HepG2 (cell line): Measurements from ENCODE around the gene RASSF7. TPM values are rescaled to one million over a fixed set of nuclear protein-coding genes. Genes with fewer than 3 reads are reported as not detected.
A peak's percentile ranks its signal among the peaks of the same experiment; 100 is the strongest.

ENCODE experiments used
- ARNTL ChIP-seq: sonication (generic); formaldehyde crosslinking; IDR thresholded peaks from 2 replicates; pipeline ENCODE4 v1.4.0; 2020; ENCODE audit warnings: mild to moderate bottlenecking, missing genetic modification reagents
- BRD4 ChIP-seq: sonication (generic); formaldehyde crosslinking; IDR thresholded peaks from 2 replicates; pipeline ENCODE4 v1.4.0; 2020; ENCODE audit warnings: missing genetic modification reagents
- CREB3 ChIP-seq: sonication (generic); formaldehyde crosslinking; IDR thresholded peaks from 2 replicates; pipeline ENCODE4 v1.5.0; 2020; ENCODE audit warnings: missing genetic modification reagents
- DRAP1 ChIP-seq: IDR thresholded peaks from 2 replicates; pipeline ENCODE4 v1.6.1; 2016; ENCODE audit warnings: missing genetic modification reagents, missing compliant biosample characterization
- ESRRA ChIP-seq: sonication (generic); formaldehyde crosslinking; IDR thresholded peaks from 2 replicates; pipeline ENCODE4 v1.5.1; 2020; ENCODE audit warnings: mild to moderate bottlenecking, low read depth, missing genetic modification reagents
- FOXK2 ChIP-seq: fragments of 450-650 bp; IDR thresholded peaks from 2 replicates; pipeline ENCODE4 v1.6.1; 2016
- HHEX ChIP-seq: IDR thresholded peaks from 2 replicates; pipeline ENCODE4 v1.6.1; 2016; ENCODE audit warnings: control low read depth
- KAT7 ChIP-seq: IDR thresholded peaks from 2 replicates; pipeline ENCODE4 v1.6.1; 2018; ENCODE audit warnings: borderline replicate concordance, missing compliant biosample characterization
- KDM1A ChIP-seq: IDR thresholded peaks from 2 replicates; pipeline ENCODE4 v1.6.1; 2016; ENCODE audit warnings: missing compliant biosample characterization
- KDM3A ChIP-seq: IDR thresholded peaks from 2 replicates; pipeline ENCODE4 v1.6.1; 2018; ENCODE audit warnings: low read depth, missing compliant biosample characterization
- NR3C1 ChIP-seq: sonication (generic); formaldehyde crosslinking; IDR thresholded peaks from 2 replicates; pipeline ENCODE4 v1.4.0; 2020; ENCODE audit warnings: missing genetic modification reagents
- ONECUT2 ChIP-seq: sonication (generic); formaldehyde crosslinking; IDR thresholded peaks from 2 replicates; pipeline ENCODE4 v1.4.0; 2020; ENCODE audit warnings: missing genetic modification reagents
- PHF21A ChIP-seq: sonication (generic); formaldehyde crosslinking; IDR thresholded peaks from 2 replicates; pipeline ENCODE4 v1.5.0; 2020; ENCODE audit warnings: mild to moderate bottlenecking, missing genetic modification reagents
- PPARG ChIP-seq: conservative IDR thresholded peaks from 2 replicates; pipeline ENCODE4 v1.6.1; 2016; ENCODE audit warnings: missing biosample characterization, missing genetic modification reagents
- ZBTB38 ChIP-seq: sonication (generic); formaldehyde crosslinking; IDR thresholded peaks from 2 replicates; pipeline ENCODE4 v1.5.1; 2020; ENCODE audit warnings: mild to moderate bottlenecking, missing genetic modification reagents
- ZFP36L1 ChIP-seq: sonication (generic); formaldehyde crosslinking; IDR thresholded peaks from 2 replicates; pipeline ENCODE4 v1.8.0; 2022; ENCODE audit warnings: mild to moderate bottlenecking, missing genetic modification reagents, moderate library complexity
- ZNF430 ChIP-seq: sonication (generic); formaldehyde crosslinking; IDR thresholded peaks from 2 replicates; pipeline ENCODE4 v1.9.0; 2021; ENCODE audit warnings: mild to moderate bottlenecking, missing genetic modification reagents
- ZNF572 ChIP-seq: sonication (generic); formaldehyde crosslinking; IDR thresholded peaks from 2 replicates; pipeline ENCODE4 v1.5.1; 2020; ENCODE audit warnings: mild to moderate bottlenecking, missing genetic modification reagents
- ZNF766 ChIP-seq: sonication (generic); formaldehyde crosslinking; IDR thresholded peaks from 2 replicates; pipeline ENCODE4 v1.5.0; 2020; ENCODE audit warnings: missing genetic modification reagents, borderline replicate concordance
- ZNF776 ChIP-seq: sonication (generic); formaldehyde crosslinking; IDR thresholded peaks from 2 replicates; pipeline ENCODE4 v1.4.0; 2020; ENCODE audit warnings: mild to moderate bottlenecking, missing genetic modification reagents
- polyA plus RNA-seq, 8 experiments: library from polyadenylated mRNA; depleted of rRNA in 3 of 8; stranded (reverse) in 7 of 8; unstranded in 1 of 8; fragments of >200 nt; fragmentation: Illumina TruSeq in 4 of 8; extraction: Trizol in 4 of 8; gene quantifications; 2 replicates each; pipeline versions ENCODE4 v1.2.1 to v1.2.3, GENCODE V29; 2011 to 2016; ENCODE audit warnings: low read depth in 4 of 8, missing spikeins in 1 of 8, mixed read lengths in 1 of 8; ENCODE audit not compliant: insufficient read depth in 1 of 8
- total RNA-seq, 5 experiments: library from RNA; depleted of rRNA; stranded (reverse); fragments of >200 nt; fragmentation: Illumina TruSeq; extraction: Trizol; gene quantifications; 2 replicates each; pipeline ENCODE4 v1.2.3, GENCODE V29; 2016; ENCODE audit warnings: low read depth in 1 of 5
- TF ChIP-seq, protein P1 (sequence below): sonication (generic); formaldehyde crosslinking; IDR thresholded peaks from 2 replicates; pipeline ENCODE4 v1.5.0; 2020; ENCODE audit warnings: mild to moderate bottlenecking, missing genetic modification reagents, borderline replicate concordance

RASSF7 gene
- total and polyA plus RNA-seq, 2 of the 13 experiments (the other 11 are each of a cell fraction or from before 2014, with no cell fraction given): 20.2 to 28.6 TPM

DNA sequence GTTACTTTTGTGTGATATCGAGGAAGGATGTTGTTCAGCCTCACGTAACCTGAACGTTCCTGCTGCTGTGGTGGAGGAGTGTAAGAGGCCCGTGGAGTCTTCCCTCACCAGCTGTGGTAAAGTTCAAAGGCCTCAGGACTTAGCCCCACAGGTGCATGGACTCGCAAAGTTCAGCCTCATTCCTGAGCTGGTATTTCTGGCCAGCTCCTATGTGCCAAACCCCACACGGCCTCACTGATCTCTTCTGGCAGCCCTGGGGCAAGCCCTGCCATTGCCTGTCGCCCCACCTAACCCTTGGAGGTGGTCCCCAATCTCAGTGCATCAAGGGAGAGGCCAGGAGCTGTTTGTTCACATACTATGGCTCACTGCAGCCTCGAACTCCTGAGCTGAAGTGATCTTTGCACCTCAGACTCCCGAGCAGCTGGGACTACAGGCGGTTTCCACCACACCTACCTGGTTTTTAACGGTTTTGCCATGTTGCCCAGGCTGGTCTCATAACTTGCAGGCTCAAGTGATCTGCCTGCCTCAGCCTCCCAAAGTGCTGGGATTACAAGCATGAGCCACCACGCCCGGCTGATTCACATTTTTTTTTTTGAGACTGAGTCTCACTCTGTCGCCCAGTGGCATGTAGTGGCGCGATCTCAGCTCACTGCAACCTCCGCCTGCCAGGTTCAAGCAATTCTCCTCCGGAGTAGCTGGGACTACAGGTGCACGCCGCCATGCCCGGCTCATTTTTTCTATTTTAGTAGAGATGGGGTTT lies 17.7 kb downstream of the RASSF7 start (continued):
- TF ChIP-seq CREB3 (CRISPR knock-in tag): no peak
- no peak for TF ChIP-seq ONECUT2 (CRISPR knock-in tag)
- no peak for TF ChIP-seq BRD4 (CRISPR knock-in tag)
- no peak for TF ChIP-seq ESRRA (CRISPR knock-in tag)
- TF ChIP-seq ZNF776 (CRISPR knock-in tag): no peak
- TF ChIP-seq PPARG (CRISPR knock-in tag): no peak
- no peak for TF ChIP-seq KDM3A (CRISPR knock-in tag)
- TF ChIP-seq, protein P1, sequence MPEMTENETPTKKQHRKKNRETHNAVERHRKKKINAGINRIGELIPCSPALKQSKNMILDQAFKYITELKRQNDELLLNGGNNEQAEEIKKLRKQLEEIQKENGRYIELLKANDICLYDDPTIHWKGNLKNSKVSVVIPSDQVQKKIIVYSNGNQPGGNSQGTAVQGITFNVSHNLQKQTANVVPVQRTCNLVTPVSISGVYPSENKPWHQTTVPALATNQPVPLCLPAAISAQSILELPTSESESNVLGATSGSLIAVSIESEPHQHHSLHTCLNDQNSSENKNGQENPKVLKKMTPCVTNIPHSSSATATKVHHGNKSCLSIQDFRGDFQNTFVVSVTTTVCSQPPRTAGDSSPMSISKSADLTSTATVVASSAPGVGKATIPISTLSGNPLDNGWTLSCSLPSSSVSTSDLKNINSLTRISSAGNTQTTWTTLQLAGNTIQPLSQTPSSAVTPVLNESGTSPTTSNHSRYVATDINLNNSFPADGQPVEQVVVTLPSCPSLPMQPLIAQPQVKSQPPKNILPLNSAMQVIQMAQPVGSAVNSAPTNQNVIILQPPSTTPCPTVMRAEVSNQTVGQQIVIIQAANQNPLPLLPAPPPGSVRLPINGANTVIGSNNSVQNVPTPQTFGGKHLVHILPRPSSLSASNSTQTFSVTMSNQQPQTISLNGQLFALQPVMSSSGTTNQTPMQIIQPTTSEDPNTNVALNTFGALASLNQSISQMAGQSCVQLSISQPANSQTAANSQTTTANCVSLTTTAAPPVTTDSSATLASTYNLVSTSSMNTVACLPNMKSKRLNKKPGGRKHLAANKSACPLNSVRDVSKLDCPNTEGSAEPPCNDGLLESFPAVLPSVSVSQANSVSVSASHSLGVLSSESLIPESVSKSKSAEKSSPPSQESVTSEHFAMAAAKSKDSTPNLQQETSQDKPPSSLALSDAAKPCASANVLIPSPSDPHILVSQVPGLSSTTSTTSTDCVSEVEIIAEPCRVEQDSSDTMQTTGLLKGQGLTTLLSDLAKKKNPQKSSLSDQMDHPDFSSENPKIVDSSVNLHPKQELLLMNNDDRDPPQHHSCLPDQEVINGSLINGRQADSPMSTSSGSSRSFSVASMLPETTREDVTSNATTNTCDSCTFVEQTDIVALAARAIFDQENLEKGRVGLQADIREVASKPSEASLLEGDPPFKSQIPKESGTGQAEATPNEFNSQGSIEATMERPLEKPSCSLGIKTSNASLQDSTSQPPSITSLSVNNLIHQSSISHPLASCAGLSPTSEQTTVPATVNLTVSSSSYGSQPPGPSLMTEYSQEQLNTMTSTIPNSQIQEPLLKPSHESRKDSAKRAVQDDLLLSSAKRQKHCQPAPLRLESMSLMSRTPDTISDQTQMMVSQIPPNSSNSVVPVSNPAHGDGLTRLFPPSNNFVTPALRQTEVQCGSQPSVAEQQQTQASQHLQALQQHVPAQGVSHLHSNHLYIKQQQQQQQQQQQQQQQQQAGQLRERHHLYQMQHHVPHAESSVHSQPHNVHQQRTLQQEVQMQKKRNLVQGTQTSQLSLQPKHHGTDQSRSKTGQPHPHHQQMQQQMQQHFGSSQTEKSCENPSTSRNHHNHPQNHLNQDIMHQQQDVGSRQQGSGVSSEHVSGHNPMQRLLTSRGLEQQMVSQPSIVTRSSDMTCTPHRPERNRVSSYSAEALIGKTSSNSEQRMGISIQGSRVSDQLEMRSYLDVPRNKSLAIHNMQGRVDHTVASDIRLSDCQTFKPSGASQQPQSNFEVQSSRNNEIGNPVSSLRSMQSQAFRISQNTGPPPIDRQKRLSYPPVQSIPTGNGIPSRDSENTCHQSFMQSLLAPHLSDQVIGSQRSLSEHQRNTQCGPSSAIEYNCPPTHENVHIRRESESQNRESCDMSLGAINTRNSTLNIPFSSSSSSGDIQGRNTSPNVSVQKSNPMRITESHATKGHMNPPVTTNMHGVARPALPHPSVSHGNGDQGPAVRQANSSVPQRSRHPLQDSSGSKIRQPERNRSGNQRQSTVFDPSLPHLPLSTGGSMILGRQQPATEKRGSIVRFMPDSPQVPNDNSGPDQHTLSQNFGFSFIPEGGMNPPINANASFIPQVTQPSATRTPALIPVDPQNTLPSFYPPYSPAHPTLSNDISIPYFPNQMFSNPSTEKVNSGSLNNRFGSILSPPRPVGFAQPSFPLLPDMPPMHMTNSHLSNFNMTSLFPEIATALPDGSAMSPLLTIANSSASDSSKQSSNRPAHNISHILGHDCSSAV (CRISPR knock-in tag): no peak
- TF ChIP-seq DRAP1 (CRISPR knock-in tag): no peak
- no peak; the same call in none of the 2 replicates for TF ChIP-seq ZBTB38 (CRISPR knock-in tag)
- TF ChIP-seq NR3C1 (CRISPR knock-in tag): no peak
- no peak for TF ChIP-seq ZFP36L1 (CRISPR knock-in tag)
- no peak for TF ChIP-seq ZNF766 (CRISPR knock-in tag)
- TF ChIP-seq KDM1A: no peak
- 0 out of 2 replicates have a peak, but pooled peaks have one; percentile 38 for TF ChIP-seq KAT7 (CRISPR knock-in tag)
- no peak for TF ChIP-seq ZNF572 (CRISPR knock-in tag)
- TF ChIP-seq HHEX (CRISPR knock-in tag): no peak
- TF ChIP-seq ZNF430 (CRISPR knock-in tag): no peak
- 0 out of 2 replicates have a peak, but pooled peaks have one; percentile 33 for TF ChIP-seq ARNTL (CRISPR knock-in tag)
- TF ChIP-seq PHF21A (CRISPR knock-in tag): no peak
- TF ChIP-seq FOXK2: no peak
